HL-60/S4 treated with retinoic acid at 250 ng/mL for 4 days and 3 days (cell line): ENCODE measurements around the gene MED12.

Experiments
- in situ Hi-C: fragments of 300-500 bp; cut with MboI; formaldehyde crosslinking; loops from 2 replicates; pipeline ENCODE4 v1.7.0; 2022; ENCODE audit warnings: low sequenced_read_pairs

The MED12 gene

DNA sequence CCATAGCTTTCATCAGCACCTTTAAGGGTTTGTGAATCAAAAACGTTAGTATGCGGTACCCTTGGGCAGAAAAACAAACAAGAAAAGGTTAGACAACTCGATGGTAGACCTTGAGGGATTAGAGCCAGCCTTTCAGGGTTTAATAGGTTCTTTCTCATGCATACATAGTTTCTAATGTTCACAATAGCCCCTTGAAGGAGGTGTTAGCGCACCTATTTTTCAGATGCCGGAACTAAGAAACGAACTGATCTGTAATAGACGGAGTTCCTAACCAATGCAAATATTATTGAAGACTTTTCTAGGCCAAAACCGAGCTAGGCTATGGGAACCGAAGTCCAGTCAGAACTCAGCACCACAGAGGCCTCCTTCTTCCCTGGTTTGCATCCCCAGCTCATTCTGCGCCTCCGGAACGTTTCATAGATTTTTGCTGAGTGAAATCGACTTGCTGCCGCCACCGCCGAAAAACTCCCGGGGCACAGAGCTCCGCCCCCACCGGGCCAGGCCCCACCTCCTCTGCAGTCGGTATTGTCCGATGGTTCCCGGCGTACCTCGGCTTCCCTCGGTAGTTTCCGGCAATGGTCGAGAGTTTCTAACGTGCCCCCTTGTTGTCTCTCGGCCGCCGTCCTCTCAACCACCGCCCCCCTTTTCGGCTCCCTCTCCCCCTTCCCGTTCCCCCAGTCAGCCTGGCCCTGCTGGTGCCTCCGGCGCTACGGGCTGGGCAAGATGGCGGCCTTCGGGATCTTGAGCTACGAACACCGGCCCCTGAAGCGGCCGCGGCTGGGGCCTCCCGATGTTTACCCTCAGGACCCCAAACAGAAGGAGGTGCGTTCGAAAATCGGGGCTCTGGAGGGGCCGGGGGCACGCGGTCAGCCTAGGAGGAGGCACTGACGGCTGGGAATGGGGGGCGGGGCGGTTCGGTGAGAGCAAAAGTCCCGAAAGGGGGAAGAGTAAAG lies at the start of gene MED12:
TSS of gene MED12 (plus strand) at position 565 of the 953 bp plus-strand sequence. CDS start at position 724, 159 bp downstream.
- in situ Hi-C loops = no loop called here

DNA sequence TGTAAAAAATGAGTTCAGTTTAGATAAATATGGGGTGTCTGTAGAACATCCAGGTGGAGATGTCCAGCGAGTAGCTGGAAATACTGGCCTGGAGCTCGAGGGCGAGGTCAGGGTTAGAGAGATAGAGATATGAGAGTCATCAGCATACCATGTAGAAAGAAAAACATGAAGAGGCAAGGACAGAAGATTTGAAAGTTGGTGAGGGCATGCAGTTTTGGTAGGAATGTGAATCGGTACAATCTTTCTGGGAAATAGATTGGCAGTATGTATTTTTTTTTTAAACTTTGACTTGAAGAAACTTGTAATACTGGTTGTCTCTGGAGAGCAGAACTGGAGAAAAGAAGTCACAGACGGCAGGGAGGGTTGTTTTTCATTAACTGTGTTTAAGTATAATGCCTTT lies 47.9 kb upstream of the MED12 start:
- in situ Hi-C loops = no loop called here

DNA sequence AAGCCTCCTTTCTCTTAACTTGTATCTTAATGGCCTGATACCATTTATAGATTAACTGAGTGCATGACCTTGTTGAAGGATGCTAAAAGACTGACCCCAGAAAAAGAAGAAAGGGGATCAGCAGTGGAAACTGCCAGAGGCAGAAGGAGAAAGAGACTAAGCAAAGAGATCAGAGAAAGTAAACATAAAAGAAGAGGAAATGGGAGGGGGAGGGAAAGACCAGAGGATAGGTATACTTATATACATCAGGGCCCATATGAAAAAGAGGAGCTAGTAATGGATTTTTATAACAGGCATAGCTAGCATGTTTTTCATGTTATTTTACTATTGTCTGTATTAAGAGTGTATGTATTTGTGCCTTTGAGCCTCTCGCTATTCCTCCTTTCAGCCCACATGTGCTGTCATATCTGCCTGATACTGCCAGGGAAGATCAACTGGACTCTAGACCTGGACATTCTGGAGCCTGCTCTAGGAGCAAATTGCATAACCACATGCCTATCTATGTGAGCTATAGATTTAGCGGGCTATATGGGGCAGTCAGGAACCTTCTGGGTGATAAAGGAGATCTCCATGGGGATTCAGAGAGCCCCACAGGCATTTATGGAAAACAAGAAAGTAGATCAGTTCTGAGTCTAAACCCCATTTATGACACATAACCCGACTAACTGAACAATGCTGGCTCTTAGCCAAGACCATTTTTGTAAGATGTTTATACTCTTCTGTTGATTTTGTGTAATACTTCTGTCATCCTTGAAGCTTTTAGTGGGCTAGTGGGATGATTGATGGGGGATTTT lies 36.9 kb upstream of the MED12 start:
- in situ Hi-C loops = no loop called here

DNA sequence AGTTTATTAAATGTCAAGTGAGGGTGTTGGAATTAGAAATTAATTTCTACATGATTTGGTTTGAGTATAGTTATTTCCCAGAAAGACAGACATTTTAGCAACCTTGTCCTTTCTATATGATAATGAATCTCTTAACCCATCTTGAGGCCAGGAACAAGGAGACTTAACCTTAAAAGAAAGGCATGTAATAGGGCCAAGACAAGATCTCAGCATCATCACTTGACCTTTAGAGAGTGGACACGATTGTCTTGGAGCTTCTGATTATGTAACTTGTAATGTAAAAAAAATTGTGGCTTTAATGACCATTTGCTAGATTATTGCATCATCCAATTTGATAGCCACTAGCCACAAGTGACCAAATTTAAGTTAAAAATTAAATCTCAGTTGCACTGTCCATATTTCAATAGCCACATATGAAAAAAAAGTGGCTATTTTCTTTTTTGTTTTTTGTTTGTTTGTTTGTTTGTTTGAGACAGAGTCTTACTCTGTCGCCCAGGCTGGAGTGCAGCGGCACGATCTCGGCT lies 36.2 kb upstream of the MED12 start:
- in situ Hi-C loops = no loop called here

DNA sequence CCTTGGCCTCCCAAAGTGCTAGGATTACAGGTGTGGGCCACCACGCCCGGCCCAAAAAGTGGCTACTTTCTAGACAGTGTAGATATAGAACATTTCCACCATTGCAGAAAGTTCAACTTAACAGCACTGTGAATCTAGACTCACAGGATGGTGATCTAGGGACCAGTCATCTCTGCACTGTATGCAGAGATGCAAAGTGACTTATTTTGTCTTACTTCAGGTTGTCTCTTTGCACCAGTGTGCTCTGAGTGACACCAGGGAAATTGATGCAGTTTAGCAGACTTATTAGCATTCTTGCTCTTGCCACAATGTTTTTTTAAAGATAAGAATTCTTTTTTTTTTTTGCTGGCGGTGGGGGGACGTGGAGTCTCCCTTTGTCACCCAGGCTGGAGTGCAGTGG lies 35.6 kb upstream of the MED12 start:
- in situ Hi-C loops = no loop called here

DNA sequence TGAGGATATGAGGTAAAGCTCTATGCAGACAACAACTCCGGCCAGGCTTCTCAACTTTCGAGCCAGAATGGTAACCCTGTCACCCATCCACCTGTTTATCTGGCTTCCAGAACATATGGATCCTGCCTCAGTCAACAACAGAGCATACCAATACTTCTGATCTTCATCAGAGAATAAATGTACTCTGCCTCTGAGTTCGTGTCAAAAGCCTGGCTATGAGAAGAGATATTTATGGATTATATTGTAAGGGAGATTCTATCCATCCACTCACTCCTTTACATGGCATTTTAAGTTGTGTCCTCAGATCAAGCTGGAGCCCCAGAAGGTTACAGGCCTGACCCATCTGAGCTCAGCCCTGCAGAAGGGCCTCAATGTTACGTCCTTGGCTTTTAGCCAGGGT lies 32.5 kb upstream of the MED12 start:
- in situ Hi-C loops = no loop called here

DNA sequence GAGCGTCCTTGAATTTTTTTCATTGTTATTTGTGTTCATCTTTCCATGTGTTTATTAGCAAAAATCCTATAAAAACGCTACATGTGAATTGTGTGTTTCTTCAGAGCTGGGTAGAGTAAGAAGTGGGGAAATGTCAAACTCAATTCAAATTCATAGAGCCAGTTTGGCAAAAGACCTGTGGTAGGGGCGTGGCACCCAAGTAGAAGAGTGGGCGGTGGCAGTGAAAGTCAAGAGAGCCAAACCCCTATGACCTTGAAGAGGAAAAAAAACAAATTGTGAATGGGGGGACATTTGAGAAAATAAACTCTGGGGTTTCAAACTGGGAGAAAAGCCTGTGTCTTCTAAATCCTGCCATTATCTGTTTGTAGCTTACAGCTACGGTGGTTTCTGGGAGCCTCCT lies 27.1 kb upstream of the MED12 start:
- in situ Hi-C loops = no loop called here

DNA sequence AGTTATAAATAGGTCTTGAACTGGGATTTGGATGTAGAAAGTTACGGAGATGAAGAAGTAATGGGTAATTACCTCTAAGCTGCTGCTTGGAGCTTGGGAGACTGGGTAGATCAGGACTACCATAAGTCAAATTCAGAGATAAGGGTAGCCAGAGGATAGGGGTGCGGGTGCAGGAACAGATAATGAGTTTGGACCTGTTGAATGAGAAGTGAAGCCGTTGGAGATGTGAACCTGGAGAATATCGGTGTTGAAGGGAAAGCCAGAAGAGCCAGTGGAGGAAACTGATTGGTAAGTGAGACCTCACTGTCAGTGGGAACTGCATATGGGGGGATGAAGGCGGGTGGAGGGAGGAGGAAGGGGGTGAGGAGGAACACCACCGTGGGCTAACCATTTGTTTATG lies 23.4 kb upstream of the MED12 start:
- in situ Hi-C loops = no loop called here

DNA sequence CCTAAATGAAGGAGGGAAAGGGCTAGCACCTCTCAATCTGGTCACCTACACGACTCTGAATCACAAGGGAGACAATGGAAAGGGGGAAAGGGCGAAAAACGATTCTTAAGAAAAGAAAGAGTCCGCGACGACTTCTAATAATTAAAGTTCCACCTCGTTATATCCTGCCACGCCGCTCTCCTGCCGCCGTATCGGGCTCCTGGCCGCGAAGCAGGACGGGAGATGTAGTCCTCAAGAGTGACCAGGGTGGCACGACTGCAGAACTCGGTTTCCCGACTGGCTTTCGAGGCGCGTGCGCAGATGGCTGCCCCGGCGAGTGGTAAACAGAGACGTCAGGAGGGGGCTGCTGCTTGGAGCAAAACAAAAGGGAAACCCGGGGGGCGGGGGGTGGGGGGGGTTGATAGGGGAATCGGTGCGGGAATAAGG lies 22.8 kb upstream of the MED12 start, which contains the start of gene FOXO4:
TSS of gene FOXO4 (plus strand) at position 297 of the 426 bp plus-strand sequence. CDS start 678 bp downstream, outside the sequence.
- in situ Hi-C loops = no loop called here

DNA sequence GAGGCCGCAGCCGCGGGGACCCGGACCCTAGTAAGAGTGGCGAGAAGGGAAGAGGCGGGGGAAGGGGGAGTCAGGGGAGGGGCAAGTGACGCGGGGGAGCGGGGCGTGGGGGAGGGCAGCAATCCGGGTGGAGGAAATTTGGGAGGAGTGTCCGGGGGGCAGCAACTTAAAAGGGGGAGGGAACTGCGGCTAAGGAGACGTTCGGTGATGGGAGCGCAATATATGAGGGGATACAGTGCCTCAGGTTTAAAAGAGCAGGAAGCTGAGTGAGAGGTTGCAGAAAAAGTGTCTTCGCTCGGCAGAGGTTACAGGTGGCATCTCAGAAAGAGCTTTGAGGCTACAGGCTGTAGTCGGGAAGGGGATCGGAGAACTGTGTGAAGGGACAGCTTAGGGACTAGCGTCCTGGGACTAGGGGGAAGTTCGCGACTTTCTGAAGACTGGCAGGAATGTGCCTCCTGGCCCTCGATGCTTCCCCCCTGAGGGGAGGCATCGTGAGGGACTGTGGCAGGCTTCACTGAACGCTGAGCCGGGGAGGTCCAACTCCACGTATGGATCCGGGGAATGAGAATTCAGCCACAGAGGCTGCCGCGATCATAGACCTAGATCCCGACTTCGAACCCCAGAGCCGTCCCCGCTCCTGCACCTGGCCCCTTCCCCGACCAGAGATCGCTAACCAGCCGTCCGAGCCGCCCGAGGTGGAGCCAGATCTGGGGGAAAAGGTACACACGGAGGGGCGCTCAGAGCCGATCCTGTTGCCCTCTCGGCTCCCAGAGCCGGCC lies 22.2 kb upstream of the MED12 start:
- in situ Hi-C loops = no loop called here

DNA sequence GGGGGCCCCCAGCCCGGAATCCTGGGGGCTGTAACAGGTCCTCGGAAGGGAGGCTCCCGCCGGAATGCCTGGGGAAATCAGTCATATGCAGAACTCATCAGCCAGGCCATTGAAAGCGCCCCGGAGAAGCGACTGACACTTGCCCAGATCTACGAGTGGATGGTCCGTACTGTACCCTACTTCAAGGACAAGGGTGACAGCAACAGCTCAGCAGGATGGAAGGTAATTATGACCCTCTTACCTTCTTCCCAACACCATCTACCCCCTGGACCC lies 21.7 kb upstream of the MED12 start:
- in situ Hi-C loops = no loop called here

DNA sequence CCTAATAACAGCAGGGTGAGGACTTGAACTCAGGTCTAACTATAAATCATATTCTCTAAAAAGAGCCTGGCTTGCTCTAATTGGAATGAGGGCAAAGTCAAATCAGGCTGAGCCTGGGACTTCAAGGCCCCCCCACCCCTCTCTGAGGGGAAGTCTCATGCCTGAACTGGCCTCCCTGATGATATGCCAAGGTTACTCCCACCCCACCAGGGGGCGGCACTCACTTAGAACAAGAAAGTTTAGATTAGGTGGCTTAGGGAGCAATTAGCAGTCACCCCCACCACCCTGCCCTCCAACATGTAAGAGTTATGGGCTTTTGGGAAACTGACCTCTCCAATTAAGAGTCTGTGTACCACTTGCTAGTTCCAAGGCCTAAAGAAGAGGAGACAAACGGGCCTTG lies 20.1 kb upstream of the MED12 start:
- in situ Hi-C loops = no loop called here

DNA sequence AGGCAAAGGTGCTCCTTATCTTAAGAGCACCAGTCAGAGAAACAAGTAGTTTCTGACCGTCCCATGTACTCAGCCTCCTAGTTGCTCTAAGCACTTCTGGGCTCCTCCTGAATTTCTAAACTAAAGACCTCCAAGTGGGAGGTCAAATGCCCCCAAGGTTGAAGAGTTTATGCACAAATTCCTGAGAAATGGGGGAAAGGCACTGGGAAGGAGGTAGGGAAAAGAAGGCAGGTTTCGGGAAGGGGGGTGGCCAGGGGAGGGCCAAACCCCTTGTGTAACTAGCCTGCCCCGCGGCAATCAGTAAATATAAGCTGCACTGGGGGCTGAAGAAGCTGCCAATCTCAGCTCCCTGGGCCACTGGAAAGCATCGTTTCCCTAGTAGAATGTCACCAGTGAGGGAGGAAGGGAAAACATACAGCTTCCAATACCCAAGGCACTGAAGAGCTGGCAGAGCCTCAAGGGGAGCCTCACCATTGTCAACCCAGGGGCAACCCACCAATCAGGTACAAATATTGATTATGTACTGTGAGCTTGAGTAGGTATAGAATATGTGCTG lies 19.4 kb upstream of the MED12 start:
- in situ Hi-C loops = no loop called here

DNA sequence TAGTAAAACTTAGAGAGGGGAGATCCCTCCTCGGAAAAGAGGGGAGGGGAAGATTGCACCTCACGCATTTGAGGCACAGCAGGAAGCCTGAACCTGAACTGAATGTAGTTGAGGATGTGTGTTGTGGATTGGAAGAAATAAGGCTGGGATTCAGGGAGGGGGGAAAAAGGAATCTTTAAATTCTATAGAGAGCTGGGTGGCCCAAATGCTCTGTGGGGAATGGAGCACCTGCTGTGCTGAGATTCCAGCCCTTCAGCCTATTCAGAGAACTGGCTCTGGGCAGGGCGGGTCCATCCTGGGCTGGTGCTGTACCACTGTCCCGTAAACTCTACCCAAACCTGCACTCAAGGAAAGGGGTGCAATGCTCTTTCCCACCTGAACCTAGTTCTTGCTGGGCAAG lies 18.7 kb upstream of the MED12 start:
- in situ Hi-C loops = no loop called here

DNA sequence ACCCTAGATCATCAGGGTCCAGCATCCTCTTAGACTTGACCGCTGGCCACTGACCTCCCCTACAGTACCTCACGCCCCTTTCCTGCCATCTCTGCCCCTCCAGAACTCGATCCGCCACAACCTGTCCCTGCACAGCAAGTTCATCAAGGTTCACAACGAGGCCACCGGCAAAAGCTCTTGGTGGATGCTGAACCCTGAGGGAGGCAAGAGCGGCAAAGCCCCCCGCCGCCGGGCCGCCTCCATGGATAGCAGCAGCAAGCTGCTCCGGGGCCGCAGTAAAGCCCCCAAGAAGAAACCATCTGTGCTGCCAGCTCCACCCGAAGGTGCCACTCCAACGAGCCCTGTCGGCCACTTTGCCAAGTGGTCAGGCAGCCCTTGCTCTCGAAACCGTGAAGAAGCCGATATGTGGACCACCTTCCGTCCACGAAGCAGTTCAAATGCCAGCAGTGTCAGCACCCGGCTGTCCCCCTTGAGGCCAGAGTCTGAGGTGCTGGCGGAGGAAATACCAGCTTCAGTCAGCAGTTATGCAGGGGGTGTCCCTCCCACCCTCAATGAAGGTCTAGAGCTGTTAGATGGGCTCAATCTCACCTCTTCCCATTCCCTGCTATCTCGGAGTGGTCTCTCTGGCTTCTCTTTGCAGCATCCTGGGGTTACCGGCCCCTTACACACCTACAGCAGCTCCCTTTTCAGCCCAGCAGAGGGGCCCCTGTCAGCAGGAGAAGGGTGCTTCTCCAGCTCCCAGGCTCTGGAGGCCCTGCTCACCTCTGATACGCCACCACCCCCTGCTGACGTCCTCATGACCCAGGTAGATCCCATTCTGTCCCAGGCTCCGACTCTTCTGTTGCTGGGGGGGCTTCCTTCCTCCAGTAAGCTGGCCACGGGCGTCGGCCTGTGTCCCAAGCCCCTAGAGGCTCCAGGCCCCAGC lies 17.6 kb upstream of the MED12 start:
- in situ Hi-C loops = no loop called here

DNA sequence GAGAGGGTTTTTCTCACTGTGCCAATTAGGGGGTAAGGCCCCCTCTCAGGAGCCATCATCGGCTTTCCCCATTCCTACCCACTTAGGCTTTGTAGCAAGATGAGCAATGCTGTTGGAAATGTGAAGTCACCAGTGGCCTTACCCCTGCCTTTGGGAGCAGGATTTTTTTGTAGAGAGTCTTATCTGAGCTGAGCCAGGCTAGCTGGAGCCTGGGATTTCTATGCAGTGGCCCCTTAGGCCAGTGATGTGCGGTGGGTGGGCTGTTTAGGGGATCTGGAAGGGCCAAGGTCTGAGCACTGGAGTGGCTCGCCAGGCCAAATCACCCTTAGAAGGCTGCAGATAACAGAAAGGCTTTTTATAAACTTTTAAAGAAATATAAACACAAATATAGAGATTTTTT lies 16.1 kb upstream of the MED12 start:
- in situ Hi-C loops = no loop called here

DNA sequence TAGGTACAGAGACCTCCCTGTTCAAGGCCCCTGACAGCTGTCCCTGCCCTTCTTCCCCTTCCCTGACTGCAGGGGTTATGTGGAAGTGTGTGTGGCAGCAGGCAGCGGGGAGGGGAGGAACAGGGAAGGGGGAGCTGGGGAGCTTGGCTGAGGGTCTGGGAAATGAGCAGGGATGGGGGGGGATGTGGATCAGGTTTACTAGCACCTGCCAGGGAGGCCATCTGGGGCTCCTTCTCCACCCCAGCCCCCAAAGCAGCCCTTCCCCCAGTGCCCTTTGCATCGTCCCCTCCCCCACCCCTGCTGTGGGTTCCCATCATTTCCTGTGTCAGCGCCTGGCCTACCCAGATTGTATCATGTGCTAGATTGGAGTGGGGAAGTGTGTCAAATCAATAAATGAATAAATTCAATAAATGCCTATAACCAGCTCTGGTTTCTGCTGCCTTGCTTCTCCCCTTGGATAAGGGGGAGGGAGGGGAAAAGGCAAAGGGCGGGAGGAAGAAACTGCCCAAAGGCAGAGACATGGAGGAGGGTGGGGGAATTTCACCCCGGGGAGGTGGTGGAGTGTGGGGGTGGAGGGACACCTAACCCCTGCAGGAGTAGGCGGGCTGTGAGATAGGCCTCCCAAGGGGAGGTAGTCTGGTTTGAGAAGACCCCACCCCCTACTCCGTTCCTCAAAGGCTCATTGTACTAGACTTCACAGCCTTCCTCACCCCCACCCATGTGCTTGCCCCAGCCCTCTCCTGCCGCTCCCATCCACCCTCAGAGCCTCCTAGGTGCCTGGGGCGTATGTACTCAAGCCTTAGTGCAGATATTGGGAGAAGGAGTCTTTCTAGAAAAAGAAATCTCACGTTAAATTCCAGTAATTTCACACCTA lies 15.0 kb upstream of the MED12 start:
- in situ Hi-C loops = no loop called here

DNA sequence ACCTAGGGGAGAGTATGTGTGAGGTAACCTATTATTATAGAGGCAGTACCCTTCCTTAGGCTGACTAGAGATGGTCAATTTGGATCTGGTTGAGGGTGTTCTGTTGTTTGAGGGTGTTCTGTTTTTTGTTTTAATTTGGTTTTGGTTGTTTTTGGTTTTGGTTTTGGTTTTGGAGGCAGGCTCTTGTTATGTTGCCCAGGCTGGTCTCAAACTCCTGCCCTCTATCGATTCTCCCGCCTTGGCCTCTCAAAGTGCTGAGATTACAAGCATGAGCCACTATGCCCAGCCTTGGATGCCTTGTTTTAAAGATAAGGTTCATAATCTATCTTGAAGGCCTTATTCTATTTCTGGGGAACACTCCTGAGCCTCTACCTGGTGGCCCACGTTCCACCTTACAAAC lies 12.8 kb upstream of the MED12 start:
- in situ Hi-C loops = no loop called here

DNA sequence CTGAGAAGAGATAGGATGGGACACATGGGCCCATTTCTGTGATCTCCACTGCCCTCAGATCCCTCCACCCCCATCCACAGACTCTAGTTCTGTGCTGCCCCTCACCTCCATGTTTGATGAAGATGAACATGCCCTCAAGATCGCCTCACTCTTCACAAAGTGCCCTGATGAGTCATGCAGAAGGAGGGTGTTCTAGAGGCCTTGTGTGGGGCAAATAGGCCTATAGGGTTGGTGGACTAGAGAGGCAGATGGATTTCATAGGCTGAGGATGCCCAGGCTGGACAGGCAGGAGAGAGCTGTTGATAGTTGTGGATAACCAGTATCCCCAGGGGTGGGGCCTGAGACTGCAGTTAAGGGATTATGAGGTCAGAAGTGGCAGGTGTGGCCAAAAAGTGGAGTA lies 12.0 kb upstream of the MED12 start, which contains the start of gene CXorf65:
TSS of gene CXorf65 (minus strand) at position 314 of the 400 bp plus-strand sequence. CDS start at position 130, 184 bp downstream.
- in situ Hi-C loops = no loop called here
